SKM-1 (cell line): Measurements from ENCODE around the gene ENPP3.

ENCODE experiments used
- DNase-seq: peaks from one replicate; lab custom pipeline; 2025; ENCODE audit not compliant: unreplicated experiment; lab: John Stamatoyannopoulos, UW

The ENPP3 gene

DNA sequence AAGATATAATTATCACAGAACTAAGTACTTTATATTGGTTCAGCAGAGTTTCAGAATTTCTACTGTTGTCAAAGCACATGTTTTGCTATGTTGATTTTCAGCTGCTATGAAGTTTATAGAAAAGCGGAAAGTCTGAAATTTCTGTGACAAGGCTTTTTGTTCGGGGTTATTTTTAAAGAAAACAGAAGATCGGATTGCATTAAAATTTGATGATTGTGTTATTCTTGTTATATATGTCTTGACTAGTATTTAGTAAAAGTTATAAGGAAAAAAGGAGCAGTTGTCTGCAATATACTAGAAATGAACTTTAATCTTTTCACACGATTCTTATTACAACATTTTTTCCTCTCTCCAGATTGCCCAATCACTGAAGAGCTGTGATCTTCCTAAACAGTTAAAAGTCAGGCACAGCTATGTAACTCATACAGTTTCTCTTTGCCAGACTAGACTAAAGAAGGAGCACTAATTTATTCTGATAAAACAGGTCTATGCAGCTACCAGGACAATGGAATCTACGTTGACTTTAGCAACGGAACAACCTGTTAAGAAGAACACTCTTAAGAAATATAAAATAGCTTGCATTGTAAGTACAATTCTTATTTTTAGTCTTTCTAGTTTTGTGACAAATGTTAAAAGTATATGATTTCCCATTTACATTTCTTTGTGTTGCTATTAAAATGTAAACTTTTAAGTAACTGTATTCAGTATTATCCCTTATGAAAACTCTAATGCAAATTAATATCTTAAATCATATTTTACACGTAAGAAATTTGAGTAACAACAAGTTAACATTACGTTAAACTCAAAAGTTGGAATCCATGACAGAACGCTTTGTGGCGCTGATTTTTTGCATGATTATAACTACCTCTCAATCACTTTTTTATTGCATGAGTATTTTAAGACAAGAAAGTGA lies at the start of gene ENPP3:
Gene ENPP3 (plus strand): TSS at position 423 of the 913 bp plus-strand sequence. CDS start 83 bp downstream, at position 506.
- no peak for DNase-seq

DNA sequence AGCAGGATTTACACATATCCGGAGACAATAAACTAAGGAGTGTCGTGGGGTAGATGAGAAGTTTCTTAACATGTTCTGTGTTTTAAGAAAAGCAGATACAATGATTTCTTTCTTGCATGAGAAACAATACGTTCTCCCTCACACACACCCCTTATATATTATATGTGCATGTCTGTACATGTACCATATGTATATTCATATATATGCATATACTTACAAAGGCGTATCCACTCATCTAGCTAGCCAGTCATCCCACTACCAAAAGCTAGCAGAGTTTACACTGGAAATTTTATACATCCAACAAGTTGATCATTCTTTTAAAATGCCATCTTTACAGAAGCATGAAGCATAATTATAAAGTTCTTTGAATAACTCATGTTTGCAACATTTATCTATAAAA lies 49.2 kb upstream of the ENPP3 start:
- DNase-seq, result no peak

DNA sequence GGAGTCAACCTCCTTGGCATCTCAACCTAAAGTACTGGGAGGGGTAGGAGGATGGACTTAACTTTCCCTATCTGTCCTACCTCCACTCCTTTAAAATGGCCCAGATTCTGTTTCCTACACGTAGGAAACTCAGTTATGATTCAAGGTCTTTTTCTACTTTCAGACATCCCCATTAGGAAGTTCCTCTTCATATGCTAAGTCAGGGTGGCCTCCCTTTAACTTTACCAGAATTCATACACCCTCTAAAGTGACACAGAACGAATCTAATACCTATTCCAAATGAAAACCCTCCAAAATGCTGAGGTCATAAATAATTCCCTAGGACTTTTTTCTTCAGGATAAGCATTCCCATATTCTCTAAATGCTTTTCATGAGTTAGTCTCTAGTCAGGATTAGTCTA lies 48.5 kb upstream of the ENPP3 start:
- DNase-seq, result no peak

DNA sequence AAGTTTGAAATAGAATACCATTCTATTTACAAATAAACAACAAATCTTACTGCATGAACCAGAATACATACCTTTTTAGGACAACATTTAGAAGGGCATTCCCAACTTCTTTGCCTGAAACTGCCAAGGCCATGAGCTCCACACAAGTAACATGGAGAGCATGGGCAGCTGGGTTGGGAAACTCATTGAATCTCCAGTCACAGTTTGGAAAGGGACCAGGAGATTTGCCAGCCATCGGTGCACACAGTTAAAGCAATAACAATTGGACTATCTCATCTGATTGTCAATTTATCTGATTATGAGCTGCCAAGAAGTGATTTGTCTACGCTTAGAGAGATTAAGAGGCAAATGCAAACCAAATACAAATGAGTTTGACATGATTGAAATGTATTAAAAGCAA lies 44.2 kb upstream of the ENPP3 start:
- no peak for DNase-seq

DNA sequence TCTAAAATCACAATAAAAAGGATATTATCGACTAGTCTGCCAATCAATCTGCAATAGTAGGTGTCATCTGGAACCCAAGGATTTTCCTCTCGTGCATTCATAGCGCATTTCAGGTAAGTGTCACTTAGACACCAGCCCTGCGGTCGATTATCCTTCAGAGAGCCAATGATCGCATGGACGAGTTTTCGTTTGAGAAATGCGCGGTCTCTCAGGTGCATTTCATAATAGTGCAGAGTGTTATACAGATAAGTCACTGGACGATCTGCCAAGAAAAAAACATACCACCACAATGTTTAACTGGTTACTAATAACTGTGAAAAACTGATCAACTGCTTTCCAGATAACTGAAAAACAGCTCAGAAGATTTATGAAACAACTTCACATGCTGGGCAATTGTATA lies 43.0 kb upstream of the ENPP3 start:
- DNase-seq, result no peak

DNA sequence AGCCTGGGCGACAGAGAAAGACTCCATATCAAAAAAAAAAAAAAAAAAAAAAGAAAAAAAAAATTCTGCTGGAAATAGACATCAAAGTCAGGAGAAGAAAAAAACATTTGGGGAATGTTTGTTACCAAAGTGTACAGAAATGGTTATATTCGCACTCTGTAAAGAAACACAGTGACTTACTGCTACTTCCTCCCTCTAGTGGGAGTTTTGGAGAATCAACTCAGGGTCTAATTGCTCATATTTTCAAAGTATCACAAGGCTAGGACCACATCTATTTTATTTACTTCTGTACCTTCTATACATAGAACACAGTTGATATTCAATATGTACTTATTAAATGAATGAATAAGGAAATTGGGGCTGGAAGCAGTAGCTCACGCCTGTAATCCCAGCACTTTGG lies 39.7 kb upstream of the ENPP3 start:
- DNase-seq, result peak; percentile 17

DNA sequence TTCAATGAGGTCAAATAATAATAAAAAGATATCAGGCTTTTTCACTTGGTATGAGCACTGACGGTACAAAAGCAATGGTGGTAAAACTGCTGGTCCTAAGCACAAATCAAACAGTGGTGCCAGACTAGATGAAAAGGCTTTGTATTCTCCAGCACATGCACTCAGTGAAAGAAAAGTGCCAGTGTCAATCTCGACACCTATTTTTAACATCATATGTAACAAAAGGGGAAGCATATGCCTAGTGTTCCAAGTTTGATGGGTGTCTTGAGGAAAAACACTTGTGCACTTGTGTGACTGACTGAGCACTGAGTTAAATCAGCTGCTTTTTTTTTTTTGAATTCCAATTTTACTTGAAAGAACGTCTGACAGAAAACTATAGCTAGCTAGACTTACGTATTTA lies 36.4 kb upstream of the ENPP3 start:
- DNase-seq, result no peak

DNA sequence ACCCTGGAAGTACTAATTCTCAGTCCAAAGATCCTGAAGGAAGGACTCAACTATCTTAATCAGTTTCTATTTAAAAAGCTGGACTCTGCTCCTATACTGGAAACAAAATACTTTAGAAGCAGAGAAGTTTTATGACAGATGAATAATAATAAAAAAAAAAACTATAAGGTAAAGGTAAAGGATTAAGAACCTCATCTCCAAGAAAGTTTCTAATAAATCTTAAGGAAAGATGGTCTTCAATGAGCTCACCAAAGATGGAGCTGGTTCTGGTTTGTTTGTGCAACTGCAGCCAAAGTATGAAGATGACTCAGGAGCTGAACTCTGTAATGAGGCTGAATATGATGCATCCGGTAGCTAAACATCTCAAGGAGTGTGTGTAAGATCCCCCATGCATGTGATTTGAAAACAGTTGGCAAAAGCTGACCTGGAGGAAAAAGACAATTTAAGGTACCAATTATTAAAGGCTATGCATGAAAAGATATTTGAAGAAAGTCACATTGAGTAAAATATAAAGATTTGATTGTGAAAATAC lies 34.3 kb upstream of the ENPP3 start:
- DNase-seq, result no peak

DNA sequence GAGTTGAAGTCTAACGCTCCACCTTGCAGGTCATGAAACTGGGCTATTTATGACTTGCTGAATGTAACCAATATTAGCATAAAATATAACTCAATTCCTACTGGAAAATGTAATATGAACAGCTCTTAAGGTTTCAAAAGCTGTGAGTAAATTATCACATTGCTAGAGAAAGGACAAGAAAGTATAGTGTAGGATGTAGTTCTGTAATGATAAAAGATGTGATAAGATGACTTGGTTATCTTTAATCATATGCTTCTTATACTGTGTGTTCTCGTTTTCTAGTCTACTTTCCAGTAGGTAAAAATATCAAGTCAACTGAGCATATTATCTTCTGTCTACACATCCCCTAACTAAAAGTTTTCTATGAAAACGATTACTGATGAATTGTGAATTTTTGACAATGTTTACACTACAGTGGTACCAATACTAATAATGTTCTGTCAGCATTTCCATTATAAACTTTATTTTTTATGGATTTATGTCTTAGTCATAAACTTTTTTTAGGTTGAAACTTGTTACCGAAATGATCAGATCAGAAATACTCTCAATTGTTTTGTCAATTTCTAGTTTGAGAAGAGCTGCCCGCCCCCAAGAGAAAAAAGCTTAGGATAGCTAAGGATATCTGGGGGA lies 23.7 kb upstream of the ENPP3 start:
- DNase-seq, result no peak

DNA sequence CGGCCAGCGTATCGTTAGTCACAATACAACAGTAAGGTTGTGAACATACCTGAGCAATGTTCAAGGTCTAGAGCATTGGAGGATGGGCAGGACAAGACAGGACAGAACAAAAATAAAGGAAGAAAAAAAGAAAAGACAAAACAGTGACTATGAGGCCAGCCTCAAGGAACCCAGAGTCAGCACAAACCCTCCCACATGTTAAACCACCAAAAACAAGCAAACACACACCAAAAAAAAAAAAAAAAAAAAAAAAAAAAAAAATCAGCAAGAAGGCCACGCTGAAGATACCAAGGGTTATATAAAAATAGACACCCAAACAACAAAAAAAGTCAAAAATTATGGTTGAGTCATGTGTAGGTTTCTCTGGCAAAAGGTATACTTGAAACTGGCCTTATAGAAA lies 21.8 kb upstream of the ENPP3 start:
- DNase-seq, result no peak

DNA sequence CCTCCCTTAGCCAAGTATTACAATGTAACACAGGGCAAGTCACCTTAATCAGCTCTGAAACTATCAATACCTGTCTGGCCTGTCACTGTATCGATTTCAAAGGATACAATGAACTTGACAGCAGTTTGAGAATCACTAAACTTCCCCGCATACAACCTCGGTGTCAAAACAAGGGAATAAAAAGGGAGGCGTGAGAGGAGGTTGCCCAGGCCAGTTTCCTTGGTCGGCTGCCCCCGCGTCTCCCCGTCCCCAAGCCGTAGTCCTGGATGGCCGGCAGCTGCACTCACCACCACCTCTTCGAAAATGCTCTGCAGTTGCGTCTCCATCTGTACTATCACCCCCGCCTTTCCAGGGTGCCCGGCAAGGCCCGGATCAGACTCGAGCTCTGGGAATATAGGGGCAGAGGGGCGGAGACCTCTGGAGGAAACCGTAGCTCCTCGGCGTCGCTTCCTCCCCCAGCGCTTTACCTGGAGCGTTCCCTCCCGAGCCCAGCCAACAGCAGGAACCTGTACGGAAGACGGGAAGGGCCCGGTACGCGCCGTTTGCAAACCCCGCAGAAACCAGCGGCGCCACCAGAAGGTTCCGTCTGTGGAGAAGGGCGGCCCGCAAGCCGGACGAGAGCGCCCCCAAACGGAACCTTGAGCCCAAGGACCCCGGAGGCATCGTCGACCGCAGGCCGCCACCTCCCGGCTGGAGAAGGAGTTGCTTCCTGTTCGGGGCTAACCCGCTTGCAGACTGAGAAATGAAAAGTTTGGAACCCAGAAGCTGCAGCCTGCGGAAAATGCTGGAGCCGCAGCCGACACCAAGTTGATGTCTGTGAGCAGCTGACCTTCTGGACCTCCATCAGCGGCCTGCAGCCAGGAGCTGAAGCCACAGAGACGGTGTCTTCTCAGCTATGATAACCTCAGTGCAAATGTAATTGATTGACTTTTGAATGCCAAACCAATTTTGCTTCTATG lies 9.1 kb upstream of the ENPP3 start, which contains the start of gene MED23:
Gene MED23 (minus strand): TSS at position 519 of the 959 bp plus-strand sequence. CDS start 193 bp downstream, at position 326.
- peak; percentile 89 for DNase-seq

DNA sequence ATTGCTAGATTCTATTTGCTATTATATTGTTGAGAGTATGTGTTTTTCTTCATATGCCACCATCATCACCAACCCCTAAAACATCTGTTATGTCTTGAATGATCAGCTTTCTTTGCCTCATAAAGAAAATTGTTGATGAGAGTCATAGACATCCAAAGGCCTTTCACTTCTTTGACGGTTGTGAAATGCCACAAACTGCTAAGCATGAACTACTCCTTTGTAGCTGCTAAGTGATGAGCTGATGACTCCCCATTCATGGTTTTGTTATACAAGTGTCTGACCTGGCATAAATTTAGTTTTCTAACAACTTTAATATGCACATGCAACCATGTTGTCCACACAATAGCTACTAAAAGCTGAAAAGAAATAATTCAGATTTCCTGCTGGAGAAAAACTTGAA lies 8.4 kb upstream of the ENPP3 start:
- DNase-seq, result no peak

DNA sequence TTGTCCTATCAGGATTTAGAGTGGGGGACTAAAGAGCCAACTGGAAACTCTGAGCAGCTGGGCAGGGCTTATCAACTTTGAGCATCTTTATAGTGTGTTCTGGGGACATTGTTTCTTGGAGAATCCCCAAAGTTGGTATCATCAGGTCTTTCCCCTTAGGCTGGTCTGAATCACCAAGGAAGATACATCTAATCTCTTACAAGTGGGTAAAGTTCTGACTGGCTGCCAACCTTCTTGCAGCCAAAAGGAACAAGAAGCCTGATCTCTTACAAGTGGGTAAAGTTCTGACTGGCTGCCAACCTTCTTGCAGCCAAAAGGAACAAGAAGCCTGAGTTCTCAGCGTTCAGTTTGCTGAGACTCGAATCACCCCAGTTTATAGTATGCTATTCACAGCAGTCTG lies 7.5 kb upstream of the ENPP3 start:
- no peak for DNase-seq

DNA sequence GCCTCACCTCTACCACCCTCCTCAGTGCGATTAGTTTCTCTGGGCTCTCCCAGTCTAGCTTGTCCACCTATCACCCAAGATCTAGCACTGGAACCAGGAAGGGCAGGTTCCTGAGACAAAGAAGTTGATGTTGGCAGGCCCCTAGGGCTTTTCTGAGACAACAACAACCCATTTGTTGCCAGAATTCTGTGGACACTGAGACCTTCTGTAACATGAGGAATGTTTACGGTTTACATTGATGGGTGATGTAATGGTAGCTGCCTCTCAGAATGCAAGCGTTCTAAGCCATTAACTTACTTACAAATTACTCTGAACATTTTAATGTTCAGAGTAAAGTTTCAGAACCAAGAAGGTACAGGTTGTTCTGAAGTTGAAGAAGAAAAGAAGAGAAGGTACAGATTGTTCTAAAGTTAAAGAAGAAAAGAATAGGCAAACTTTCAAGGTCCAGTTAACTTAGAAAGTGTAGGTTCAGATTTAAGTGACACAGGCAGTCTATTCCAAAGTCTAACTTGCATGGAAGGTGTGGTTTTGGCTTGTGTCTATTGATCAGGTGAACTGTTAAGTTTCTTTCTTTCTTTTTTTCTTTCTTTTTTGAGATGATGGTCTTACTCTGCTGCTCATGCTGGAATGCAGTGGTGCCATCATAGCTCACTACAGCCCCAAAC lies 5.3 kb upstream of the ENPP3 start:
- no peak for DNase-seq

DNA sequence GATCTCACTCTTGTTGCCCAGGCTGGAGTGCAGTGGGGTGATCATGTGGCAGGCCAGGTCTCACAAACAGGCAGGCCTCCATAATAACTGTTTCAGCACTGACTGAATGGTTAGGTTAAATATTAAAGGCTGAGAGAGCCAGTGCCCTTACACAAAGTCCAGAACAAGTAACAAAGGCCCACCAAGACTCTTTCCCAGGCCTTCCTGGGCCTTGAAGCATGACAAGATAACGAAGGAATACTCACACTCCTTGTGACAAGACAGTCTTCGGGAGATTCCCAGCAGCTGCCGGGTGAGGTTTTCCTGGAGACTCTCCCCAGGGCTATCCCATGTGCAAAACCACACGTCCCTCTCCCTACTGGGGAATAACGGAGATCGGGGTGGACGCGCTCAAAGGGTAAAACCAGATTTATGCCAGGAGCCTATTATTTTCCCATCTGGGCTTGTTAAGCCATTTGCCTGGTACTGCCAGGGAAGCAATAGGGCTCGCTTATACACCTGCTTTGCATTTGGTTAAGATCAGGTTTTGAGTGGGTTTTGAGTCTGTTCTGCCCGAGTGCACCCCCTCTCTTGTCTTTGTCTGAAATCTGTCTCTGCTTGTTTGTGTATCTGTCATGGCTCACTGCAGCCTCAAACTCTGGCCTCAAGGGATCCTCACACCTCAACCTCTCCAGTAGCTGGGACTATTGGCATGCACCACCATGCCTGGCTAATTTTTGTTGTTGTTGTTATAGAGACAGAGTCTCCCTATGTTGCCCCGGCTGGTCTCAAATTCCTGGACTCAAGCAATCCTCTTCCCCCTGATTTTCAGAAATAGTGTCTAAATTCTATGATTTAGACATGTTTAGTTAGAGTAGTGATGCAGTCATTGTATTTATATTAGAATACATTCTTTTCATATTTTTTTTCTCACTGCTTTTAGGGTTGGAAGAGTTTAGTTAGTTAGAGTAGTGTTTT lies 1.4 kb upstream of the ENPP3 start:
- DNase-seq, result no peak

DNA sequence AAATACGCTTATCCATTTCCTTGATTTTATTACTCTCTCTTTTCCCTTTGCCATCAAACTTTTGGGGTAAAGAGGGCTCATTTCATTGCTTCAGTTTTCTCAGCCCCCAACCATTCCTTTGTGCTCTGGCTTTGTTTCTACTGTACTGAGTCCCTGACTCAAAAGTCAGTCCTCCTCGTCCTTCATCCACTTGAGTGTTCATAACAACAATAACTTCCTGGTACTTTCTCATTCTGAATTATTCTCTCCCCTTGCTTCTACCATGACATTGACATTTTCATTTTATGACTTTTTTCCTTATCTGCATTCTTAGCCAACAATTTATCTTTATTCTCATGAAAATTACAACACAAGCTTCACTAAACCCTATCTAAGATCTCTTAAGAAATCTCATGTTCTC lies 911 bp downstream of the ENPP3 start:
- no peak for DNase-seq

DNA sequence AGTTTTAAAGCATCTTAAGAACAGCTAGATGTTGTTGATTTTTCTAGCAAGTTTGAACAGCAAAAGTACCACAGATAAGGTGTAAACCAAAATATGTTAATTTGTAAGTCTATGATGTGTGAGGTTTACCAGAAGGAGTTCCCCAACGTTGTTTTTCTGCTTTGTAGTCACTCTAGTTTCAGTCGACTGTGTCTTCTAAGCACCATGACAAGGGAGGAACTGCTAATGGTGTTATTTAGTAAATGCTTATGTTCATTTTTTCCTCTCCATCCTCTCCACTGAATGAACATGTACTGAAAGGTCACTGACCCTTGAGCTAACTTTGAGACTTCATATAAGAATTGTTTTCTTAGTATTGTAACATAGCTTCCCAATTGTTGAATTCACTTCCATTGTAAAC lies 3.0 kb downstream of the ENPP3 start:
- DNase-seq, result no peak

DNA sequence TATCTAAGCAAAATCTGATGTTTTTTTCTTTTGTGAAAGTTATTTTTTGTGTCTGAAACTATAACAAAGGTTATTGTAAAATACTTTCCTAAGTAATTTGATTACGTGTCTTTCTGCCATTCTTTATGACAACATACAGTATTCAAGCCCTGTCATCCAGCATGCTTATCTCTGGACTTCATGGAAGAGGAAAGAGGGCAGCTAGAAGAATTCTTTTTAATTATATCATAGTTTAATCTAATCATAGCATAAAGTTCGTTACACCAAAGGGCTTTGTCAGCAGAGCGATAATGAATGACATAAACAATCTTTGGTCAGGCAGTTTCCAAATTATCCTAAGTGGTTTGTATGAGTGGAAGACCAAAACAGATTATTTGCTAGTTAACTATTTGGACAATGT lies 3.5 kb downstream of the ENPP3 start:
- DNase-seq, result no peak

DNA sequence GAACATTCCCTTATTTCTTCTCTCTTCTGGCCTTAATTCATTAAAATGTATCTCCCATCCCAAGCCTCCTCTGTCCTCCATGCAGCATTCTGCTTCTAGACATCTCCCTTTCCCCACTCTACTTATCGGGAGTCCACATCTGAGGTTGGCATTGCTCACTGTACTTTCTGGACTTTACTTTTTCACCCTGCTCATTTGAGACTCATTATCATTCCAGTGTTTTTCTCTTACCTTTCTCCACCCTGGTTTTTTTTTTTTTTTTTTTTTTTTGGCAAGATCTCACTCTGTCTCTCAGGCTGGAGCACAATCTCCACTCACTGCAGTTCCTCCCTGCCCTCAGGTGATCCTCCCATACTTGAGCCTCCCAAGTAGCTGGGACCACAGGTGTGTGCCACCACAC lies 4.5 kb downstream of the ENPP3 start:
- no peak for DNase-seq
